GM19324 (cell line): ENCODE results near the gene STRADA.

Experiments
- ATAC-seq: cut with Tn5 transposase; IDR thresholded peaks from one replicate; pipeline ENCODE4 v1.9.1; 2021; ENCODE audit warnings: mild to moderate bottlenecking, moderate library complexity; ENCODE audit not compliant: unreplicated experiment, low FRiP score

The STRADA gene, protein sequence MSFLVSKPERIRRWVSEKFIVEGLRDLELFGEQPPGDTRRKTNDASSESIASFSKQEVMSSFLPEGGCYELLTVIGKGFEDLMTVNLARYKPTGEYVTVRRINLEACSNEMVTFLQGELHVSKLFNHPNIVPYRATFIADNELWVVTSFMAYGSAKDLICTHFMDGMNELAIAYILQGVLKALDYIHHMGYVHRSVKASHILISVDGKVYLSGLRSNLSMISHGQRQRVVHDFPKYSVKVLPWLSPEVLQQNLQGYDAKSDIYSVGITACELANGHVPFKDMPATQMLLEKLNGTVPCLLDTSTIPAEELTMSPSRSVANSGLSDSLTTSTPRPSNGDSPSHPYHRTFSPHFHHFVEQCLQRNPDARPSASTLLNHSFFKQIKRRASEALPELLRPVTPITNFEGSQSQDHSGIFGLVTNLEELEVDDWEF

DNA sequence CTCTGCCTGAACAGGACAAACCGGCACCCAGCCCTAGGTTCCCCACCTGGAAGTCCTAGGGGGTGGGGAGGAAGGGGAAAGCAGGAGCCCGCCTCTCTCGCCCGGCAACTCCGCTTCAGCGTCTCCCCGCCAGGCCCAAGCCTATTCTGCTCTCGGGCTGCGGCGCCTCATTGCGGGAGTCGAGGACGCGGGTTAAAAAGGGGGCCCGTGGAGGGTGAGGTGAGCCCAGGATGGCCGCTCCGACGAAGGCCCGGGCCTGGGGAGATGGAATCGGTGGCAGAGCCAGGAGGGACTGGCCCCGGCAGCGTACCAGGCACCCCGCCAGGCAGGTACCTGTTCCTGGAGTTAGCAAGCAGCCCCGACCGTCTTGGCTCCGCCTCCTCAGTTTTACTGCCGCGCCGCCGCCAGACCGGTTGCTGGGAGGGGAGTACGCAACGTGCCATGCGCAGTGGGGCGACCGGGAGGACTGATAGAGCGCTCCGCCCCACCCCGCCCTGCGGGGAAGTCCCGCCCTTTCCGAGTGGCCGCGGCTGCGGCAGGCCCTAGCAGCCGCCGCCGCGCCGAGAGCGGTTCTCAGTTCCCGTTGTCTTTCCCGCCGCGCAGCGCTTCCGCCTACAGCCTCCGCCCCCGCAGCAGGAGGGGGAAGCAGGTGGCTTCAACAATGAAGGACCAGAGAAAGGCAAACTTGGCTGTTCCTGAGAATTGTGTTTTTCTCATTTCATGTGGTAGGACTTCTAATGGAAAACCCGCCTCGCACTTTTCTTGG lies at the start of gene STRADA:
Gene STRADA (minus strand): TSS at position 392 of the 766 bp plus-strand sequence. CDS start 13,430 bp downstream, outside the sequence.
- peak; percentile 95 for ATAC-seq

DNA sequence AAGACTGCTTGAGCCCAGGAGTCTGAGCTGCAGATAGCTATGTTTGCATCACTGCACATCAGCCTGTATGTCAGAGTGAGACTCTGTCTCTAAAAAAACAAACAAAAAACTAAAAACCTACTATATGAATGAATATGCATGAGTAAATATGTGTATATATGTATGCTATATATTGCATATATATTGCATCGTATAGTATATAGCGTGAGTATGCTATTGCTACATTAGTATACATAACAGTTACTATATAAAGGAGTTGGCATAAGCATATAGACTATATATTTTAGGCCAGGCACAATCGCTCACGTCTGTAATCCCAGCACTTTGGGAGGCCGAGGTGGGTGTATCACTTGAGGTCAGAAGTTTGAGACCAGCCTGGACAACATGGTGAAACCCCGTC lies 48.5 kb upstream of the STRADA start:
- ATAC-seq, result no peak

DNA sequence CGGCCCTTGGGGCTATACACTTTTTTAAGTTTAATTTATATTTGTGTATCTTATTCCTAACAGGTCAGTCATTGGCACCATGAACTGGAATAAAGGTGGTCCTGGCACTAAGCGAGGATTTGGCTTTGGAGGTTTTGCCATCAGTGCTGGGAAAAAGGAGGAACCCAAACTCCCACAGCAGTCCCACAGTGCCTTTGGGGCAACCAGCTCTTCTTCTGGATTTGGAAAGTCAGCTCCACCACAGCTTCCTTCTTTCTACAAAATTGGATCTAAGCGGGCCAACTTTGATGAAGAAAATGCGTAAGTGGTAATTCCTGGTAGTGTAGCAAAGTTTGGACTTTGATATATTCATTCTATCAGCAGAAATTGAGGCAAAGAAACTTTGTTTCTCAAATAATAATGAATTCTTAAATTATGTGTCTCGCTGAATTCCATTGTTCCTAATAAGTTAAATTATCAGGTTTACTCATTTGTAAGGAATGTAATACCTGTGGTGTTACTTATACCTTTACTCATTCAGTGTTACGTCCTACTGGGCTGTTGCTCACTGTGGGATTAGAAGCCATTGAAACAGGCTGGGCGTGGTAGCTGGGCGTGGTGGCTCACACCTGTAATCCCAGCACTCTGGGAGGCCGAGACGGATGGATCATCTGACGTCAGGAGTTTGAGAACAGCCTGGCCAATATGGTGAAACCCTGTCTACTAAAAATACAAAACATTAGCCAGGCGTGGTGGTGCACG lies 45.5 kb upstream of the STRADA start:
- ATAC-seq, result no peak

- ATAC-seq, result no peak
These were observed 44.5 kb upstream of the STRADA start for GRCh38 chr17:63786117-63786516.

- no peak for ATAC-seq
These were observed 44.0 kb upstream of the STRADA start for GRCh38 chr17:63785556-63785955.

GRCh38 chr17:63783522-63783921 lies 41.9 kb upstream of the STRADA start:
- no peak for ATAC-seq

DNA sequence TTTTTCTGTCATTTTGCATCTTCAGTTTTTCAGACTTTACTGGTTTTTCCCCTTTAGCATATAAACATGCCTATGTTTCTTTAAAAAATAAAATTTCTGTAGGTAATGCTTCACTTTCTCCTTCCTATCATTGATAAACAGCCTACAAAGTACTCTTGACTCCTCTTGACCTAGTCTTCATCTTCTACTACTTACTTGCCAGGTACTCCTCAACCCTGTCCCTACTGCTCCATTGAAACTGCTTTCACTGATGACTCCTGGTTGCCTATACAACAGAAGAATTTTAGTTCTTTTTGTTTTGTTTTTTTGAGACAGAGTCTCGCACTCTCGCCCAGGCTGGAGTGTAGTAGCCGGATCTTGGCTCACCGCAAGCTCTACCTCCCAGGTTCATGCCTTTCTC lies 39.3 kb upstream of the STRADA start:
- no peak for ATAC-seq

DNA sequence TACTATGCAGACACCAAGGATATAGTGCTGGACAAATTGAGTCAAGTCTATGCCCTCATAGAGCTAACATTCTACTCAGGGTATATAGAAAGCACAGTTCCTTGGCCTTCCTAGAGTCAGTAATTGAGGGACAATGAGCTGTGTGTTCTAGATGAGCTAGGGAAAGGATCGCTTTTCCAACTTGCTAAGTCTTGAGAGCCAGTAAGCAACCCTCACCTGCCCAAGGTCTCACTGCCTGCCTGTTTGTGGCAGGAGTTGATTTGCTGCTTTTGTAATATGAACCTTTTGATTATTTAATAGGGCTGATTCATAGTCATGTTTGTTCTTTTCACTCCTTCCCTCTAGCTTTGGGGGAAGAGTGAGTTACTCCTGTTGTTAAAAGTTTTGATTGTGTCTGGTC lies 38.9 kb upstream of the STRADA start:
- ATAC-seq, result no peak

- ATAC-seq, result no peak
These were observed 33.8 kb upstream of the STRADA start for GRCh38 chr17:63775420-63775819.

DNA sequence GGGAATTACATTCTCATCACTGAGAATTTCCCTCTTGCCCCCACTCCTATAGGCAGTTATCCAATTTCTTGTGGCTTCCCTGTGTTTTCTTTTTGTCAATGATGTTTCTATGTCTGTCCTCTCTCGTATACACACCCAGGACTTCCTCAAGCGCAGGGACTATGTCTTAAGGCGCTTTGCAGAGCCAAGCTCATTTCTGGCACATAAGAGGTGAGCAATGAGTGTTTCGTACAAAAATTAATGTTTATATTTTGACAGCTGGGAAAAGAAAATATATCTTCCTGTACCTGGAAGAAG lies 33.3 kb upstream of the STRADA start:
- ATAC-seq, result no peak

DNA sequence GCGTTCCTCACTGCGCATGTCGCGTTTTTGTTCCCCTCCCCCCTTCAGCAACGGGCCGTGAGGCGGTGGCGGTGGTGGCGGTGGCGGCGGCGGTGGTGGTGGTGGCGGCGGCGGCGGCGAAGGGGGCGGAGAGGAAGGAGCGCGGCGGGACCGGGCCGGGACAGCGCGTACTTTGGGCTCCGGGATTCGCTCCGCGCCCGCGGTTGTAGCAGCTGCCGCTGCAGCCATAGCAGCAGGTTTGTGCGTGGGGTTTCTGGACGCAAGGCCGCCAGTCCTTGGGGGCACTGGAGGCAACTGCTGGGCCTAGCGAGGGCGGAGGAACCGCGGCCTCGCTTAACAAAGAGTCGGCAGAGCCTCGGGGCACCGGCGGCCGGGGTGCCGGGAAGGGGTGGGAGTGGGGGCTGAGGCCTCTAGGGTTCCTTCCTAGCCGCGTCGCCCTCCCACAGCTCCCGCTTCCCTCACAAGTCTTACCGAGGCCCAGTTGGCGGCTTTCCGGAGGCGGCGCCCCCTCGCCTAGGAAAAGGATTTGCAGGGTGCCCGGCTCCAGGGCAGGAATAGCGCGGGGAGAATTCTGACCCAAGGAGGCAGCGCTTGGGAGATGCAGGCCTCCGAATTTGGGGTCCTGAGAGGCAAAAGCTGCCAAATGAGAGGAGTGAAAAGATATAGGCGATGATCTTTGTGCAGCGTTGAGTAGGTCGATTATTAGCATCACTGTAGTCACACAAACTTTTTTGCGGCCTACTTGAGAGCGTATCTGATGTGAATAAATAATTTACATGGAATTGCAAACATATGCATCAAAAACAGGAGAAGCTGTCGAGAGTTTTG lies 32.8 kb upstream of the STRADA start, which contains the start of gene DDX42:
Gene DDX42 (plus strand): TSS at position 30 of the 828 bp plus-strand sequence. CDS start 12,880 bp downstream, outside the sequence.
- peak; percentile 14 for ATAC-seq

- ATAC-seq, result peak; percentile 85
These were observed 31.9 kb upstream of the STRADA start, which contains the start of gene CCDC47 for GRCh38 chr17:63773272-63774140. TSS of gene CCDC47 (minus strand) at chr17:63773597. CDS start at chr17:63766175, 7,422 bp downstream.

DNA sequence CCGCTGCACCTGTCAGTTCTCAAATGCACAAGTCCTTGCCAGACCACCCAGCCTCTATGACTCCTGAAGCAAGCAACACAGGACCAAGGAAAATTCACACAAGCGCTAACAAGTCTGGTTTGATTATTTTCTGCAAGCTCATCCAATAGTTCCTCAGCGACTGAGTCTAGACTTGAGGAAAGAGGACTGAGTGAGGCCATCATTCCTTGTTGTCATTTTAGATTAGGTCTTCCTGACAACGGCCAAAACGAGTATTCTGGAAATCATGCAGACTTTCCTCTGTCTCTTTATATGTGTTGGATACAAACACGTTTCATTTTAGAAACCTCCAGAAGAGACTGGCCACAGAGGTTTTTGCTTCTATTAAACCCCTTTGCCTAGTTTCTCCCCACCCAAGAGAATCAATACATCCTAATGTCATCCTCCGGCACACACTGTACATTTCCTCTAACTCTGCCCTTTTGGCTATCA lies 31.2 kb upstream of the STRADA start:
- no peak for ATAC-seq

GRCh38 chr17:63768433-63768832 lies 26.8 kb upstream of the STRADA start:
- no peak for ATAC-seq

GRCh38 chr17:63766754-63767153 lies 25.2 kb upstream of the STRADA start:
- ATAC-seq, result no peak

DNA sequence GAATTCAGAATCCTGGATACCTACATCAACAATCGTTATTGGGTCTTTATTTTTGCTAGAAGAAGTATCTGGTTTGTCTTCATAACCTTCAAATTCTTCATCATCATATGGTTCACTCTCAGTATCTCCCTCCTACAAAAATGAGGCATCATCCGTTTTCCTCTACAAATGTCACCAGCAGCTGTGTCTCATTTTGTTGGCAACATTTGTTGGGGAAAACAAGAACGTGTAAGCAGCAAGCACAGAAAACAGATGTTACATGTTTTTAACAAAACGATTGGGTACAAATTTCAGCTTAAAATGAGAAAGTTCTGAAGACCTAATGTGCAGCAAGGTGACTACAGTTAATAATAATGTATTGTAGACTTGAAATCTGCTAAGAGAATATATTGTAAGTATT lies 23.1 kb upstream of the STRADA start:
- no peak for ATAC-seq

DNA sequence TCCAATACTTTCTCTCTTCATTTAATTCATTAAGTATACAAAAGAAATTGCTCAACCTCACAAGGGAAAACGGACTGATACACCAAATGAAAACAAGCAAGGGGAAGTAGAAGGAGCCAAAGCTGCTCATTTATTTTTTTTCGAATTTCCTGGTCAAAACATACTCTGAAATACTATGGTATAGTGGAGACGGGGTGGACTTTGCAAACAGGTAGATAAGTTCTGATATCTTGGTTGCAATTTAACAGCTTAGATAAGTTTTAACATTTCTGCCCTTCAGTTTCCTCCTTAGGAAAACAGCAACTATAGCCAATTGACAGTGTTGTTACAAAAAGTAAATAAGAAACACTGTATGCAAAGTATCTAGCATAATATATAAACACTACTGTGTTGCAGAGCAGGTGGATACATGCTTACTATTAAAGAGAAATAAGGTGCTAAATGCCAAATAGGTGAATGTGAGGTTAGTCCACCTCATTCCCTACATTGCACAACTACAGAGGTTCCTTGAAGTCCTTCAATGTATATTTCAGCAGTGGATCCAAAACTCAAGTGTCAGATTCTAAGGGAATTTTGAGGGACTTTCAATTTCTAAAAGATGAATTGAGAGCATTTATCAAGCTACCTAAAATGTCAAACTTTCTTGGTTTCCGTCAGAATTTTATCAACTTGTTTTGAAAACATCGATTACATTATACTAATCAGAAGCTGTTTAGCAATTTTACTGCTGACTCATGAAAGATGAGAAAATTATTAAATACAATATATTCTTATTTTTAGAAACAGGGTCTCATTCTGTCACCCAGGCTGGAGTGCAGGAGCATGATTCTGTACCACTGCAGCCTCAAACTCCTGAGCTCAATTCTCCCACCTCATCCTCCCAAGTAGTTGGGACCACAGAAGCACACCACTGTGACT lies 20.8 kb upstream of the STRADA start:
- ATAC-seq, result no peak
